ENCODE results near the gene ANKS1B. TPM values are rescaled to one million over a fixed set of nuclear protein-coding genes. Genes with fewer than 3 reads are reported as not detected.

Gene ANKS1B
- total RNA-seq, 4 donors from 2014 or later: 0.88 to 10.7 (median 4.4) TPM

GRCh38 chr12:99619389-99620158 is 365.2 kb downstream of the ANKS1B start:
- Histone ChIP-seq H3K27me3 (no peaks in the 10 kb centered on the region), H3K27ac (no peak overlapping the region), H3K36me3 (no peaks in the 10 kb centered on the region), H3K4me3 (no peak overlapping the region), H3K9me3 (peaks cover 0 to 3% (median 0%) of the 10 kb centered on the region in 4 donors), H3K4me1 (no peaks in the 10 kb centered on the region)
- no peak for TF ChIP-seq POLR2A (IDR thresholded peaks at IDR 0.05)
- TF ChIP-seq, protein P1, sequence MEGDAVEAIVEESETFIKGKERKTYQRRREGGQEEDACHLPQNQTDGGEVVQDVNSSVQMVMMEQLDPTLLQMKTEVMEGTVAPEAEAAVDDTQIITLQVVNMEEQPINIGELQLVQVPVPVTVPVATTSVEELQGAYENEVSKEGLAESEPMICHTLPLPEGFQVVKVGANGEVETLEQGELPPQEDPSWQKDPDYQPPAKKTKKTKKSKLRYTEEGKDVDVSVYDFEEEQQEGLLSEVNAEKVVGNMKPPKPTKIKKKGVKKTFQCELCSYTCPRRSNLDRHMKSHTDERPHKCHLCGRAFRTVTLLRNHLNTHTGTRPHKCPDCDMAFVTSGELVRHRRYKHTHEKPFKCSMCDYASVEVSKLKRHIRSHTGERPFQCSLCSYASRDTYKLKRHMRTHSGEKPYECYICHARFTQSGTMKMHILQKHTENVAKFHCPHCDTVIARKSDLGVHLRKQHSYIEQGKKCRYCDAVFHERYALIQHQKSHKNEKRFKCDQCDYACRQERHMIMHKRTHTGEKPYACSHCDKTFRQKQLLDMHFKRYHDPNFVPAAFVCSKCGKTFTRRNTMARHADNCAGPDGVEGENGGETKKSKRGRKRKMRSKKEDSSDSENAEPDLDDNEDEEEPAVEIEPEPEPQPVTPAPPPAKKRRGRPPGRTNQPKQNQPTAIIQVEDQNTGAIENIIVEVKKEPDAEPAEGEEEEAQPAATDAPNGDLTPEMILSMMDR (IDR thresholded peaks at IDR 0.05): peak in 3 of 6 experiments; percentile 3 to 30 (median 26)
- DNase-seq: no peak

GRCh38 chr12:99618657-99619056 is 366.1 kb downstream of the ANKS1B start:
- TF ChIP-seq, protein P1 (IDR thresholded peaks at IDR 0.05): no peak
- no peak for TF ChIP-seq POLR2A (IDR thresholded peaks at IDR 0.05)
- no peak for DNase-seq

GRCh38 chr12:99611599-99611998 is 373.1 kb downstream of the ANKS1B start:
- H3K4me3 ChIP-seq: no peak overlapping the region

More at GRCh38 chr12:99618657-99619056, 366.1 kb downstream of the ANKS1B start:
- Histone ChIP-seq H3K4me1 (no peaks in the 10 kb centered on the region), H3K4me3 (no peak overlapping the region), H3K9me3 (peaks cover 0 to 3% (median 0%) of the 10 kb centered on the region in 4 donors), H3K27me3 (no peaks in the 10 kb centered on the region), H3K36me3 (no peaks in the 10 kb centered on the region), H3K27ac (no peak overlapping the region)

DNA sequence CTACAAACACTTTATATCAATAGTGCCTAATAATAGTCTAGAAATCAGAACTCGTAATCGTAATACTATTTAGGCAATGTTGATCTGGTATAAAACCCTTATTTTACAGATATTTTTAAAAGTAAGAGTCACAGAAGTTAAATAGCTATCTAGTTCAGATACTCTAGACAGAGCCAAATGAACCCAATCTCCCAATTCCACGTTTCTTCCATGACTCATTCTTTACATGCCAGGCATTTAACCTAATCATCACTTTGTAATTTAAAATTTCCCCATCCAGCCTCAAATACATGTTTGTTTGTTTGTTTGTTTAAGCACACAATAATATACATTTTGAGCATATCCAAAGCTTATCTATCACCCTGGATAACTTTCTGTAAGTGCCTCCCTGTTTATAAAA is 373.6 kb downstream of the ANKS1B start:
- H3K9me3 ChIP-seq: no peaks in the 10 kb centered on the region

More at GRCh38 chr12:99611599-99611998, 373.1 kb downstream of the ANKS1B start:
- Histone ChIP-seq H3K36me3 (no peaks in the 10 kb centered on the region), H3K27ac (no peak overlapping the region), H3K9me3 (no peaks in the 10 kb centered on the region), H3K4me1 (no peaks in the 10 kb centered on the region), H3K27me3 (no peaks in the 10 kb centered on the region)
- no peak for DNase-seq
- TF ChIP-seq, protein P1 (IDR thresholded peaks at IDR 0.05): no peak
- TF ChIP-seq POLR2A (IDR thresholded peaks at IDR 0.05): no peak

DNA sequence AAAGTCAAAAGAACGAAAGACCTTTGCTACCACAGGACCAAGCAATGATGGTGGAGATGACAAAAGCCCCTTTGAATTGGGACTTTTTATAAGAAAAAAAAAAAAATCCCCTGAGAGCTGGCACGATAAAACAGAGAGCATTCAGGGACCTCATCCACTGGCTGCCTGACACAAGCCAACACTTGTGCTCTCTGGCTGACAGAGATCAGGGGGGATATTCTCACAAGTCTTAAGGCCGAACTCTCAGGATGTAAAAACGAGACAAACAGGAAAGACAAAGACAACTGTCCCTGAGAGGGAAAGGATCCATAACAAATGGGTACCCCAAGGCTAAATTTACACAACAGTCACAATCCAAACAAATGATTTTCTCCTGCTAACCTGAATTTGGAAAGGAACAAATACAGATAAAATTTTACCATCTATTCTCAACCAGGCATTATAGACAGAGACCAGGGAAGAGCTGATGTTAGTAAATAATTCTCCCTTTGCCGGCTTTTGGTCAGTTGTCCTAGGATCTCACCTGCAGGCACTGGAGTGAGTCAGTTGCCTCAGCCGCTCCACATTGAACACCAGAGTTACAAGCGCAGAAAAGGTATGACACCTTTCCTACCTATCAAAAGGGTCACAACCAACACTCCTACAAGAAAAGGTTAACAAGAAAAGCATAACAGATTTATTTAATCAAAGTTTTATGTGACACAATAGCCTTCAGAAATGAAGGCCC is 375.1 kb downstream of the ANKS1B start:
- no peak for DNase-seq
- Histone ChIP-seq H3K36me3 (no peaks in the 10 kb centered on the region), H3K27ac (no peak overlapping the region), H3K4me1 (no peaks in the 10 kb centered on the region), H3K9me3 (no peaks in the 10 kb centered on the region), H3K27me3 (no peaks in the 10 kb centered on the region), H3K4me3 (no peak overlapping the region)
- TF ChIP-seq, protein P1 (IDR thresholded peaks at IDR 0.05): no peak
- no peak for TF ChIP-seq POLR2A (IDR thresholded peaks at IDR 0.05)

More for the DNA sequence above, 373.6 kb downstream of the ANKS1B start:
- no peaks in the 10 kb centered on the region for H3K36me3 ChIP-seq
- no peak overlapping the region for H3K27ac ChIP-seq
- no peak overlapping the region for H3K4me3 ChIP-seq
- no peaks in the 10 kb centered on the region for H3K4me1 ChIP-seq
- H3K27me3 ChIP-seq: no peaks in the 10 kb centered on the region
- TF ChIP-seq, protein P1 (IDR thresholded peaks at IDR 0.05): no peak
- no peak for TF ChIP-seq POLR2A (IDR thresholded peaks at IDR 0.05)
- DNase-seq: no peak

Measured in Peyer's patch (tissue), 4 donors.